Chondrocyte (in vitro differentiated cells): Measurements from ENCODE around the gene TMEM225B. TPM values are rescaled to one million over a fixed set of nuclear protein-coding genes. Genes with fewer than 3 reads are reported as not detected.

Source experiments
- DNase-seq: peaks from one replicate; pipeline ENCODE4 v3.0.0; 2021; ENCODE audit warnings: mixed read lengths, low spot score
- H3K27ac Mint-ChIP-seq: one replicate; pipeline ENCODE4 v1.8.0; 2021; ENCODE audit warnings: mild to moderate bottlenecking, moderate library complexity, mixed read lengths; ENCODE audit not compliant: unreplicated experiment
- H3K27me3 Mint-ChIP-seq: 2 replicates; pipeline ENCODE4 v1.8.0; 2021; ENCODE audit warnings: low read depth, mixed read lengths
- H3K36me3 Mint-ChIP-seq: 2 replicates; pipeline ENCODE4 v1.8.0; 2021; ENCODE audit warnings: low read depth, mixed read lengths
- H3K4me1 Mint-ChIP-seq: 2 replicates; pipeline ENCODE4 v1.8.0; 2021; ENCODE audit warnings: low read depth, mild to moderate bottlenecking, mixed read lengths
- H3K4me3 Mint-ChIP-seq: one replicate; pipeline ENCODE4 v1.8.0; 2021; ENCODE audit warnings: mild to moderate bottlenecking, moderate library complexity, mixed read lengths; ENCODE audit not compliant: unreplicated experiment
- H3K9me3 Mint-ChIP-seq: 2 replicates; pipeline ENCODE4 v1.8.0; 2021; ENCODE audit warnings: low read depth, mixed read lengths
- CTCF ChIP-seq: fragments of 200-600 bp; sonication (generic); IDR thresholded peaks from 2 replicates; pipeline ENCODE4 v1.5.0; 2021; ENCODE audit warnings: antibody characterized with exemption, mild to moderate bottlenecking, moderate library complexity
- total RNA-seq: library from RNA; stranded (reverse); gene quantifications from 3 replicates; pipeline ENCODE4 v1.2.1, GENCODE V29; 2021

The TMEM225B gene
- total RNA-seq, 1 donor from 2014 or later = 0.75 TPM

GRCh38 chr7:99599836-99600235 lies 1.8 kb downstream of the TMEM225B start:
- Mint-ChIP-seq H3K27ac (no peak overlapping the region), H3K9me3 (no peaks in the 10 kb centered on the region), H3K4me3 (no peak overlapping the region), H3K4me1 (no peaks in the 10 kb centered on the region), H3K36me3 (no peaks in the 10 kb centered on the region), H3K27me3 (no peaks in the 10 kb centered on the region)
- DNase-seq = no peak
- no peak for TF ChIP-seq CTCF

GRCh38 chr7:99601656-99602310 lies 3.7 kb downstream of the TMEM225B start:
- Mint-ChIP-seq H3K36me3 (no peaks in the 10 kb centered on the region), H3K4me1 (no peaks in the 10 kb centered on the region), H3K9me3 (no peaks in the 10 kb centered on the region), H3K4me3 (no peak overlapping the region), H3K27ac (no peak overlapping the region), H3K27me3 (no peaks in the 10 kb centered on the region)
- TF ChIP-seq CTCF = no peak
- DNase-seq = no peak

- no peaks in the 10 kb centered on the region for H3K36me3 Mint-ChIP-seq
- no peak for DNase-seq
- no peak for TF ChIP-seq CTCF
These were observed 7.5 kb downstream of the TMEM225B start for GRCh38 chr7:99605527-99605926.

GRCh38 chr7:99606531-99606930 lies 8.5 kb downstream of the TMEM225B start:
- Mint-ChIP-seq H3K36me3 (no peaks in the 10 kb centered on the region), H3K27me3 (no peaks in the 10 kb centered on the region), H3K27ac (no peak overlapping the region), H3K4me3 (no peak overlapping the region), H3K4me1 (no peaks in the 10 kb centered on the region), H3K9me3 (no peaks in the 10 kb centered on the region)
- TF ChIP-seq CTCF = no peak
- no peak for DNase-seq

More at GRCh38 chr7:99605527-99605926, 7.5 kb downstream of the TMEM225B start:
- no peaks in the 10 kb centered on the region for H3K4me1 Mint-ChIP-seq
- H3K4me3 Mint-ChIP-seq = no peak overlapping the region
- no peak overlapping the region for H3K27ac Mint-ChIP-seq
- no peaks in the 10 kb centered on the region for H3K9me3 Mint-ChIP-seq
- no peaks in the 10 kb centered on the region for H3K27me3 Mint-ChIP-seq

- Mint-ChIP-seq H3K36me3 (no peaks in the 10 kb centered on the region), H3K4me1 (no peaks in the 10 kb centered on the region), H3K4me3 (no peak overlapping the region), H3K27ac (no peak overlapping the region), H3K9me3 (no peaks in the 10 kb centered on the region), H3K27me3 (no peaks in the 10 kb centered on the region)
- DNase-seq = no peak
- no peak for TF ChIP-seq CTCF
These were observed 9.5 kb downstream of the TMEM225B start for GRCh38 chr7:99607548-99607947.
